Stomach smooth muscle (tissue), 2 donors: ENCODE results near the gene MRPL39.

ENCODE experiments used
- H3K27ac ChIP-seq: one replicate; pipeline ENCODE4 v1.7.0; 2013; ENCODE audit warnings: mild to moderate bottlenecking, low read length, inconsistent platforms
- H3K27me3 ChIP-seq, 2 donors: one replicate each; pipeline ENCODE4 v1.7.0; 2013; ENCODE audit warnings: low read length in 2 of 2; ENCODE audit not compliant: insufficient read depth in 2 of 2, control insufficient read depth in 1 of 2
- H3K36me3 ChIP-seq, 2 donors: one replicate each; pipeline ENCODE4 v1.7.0; 2013; ENCODE audit warnings: low read length in 2 of 2; ENCODE audit not compliant: control insufficient read depth in 2 of 2, insufficient read depth in 2 of 2
- H3K4me1 ChIP-seq: one replicate; pipeline ENCODE4 v1.7.0; 2013; ENCODE audit warnings: low read length; ENCODE audit not compliant: control insufficient read depth, insufficient read depth
- H3K4me3 ChIP-seq, 2 donors: one replicate each; pipeline ENCODE4 v1.7.0; 2013; ENCODE audit warnings: low read length in 2 of 2
- H3K9ac ChIP-seq, 2 donors: one replicate each; pipeline ENCODE4 v1.7.0; 2013; ENCODE audit warnings: low read length in 2 of 2, mild to moderate bottlenecking in 1 of 2
- H3K9me3 ChIP-seq, 2 donors: one replicate each; pipeline ENCODE4 v1.7.0; 2013; ENCODE audit warnings: low read length in 2 of 2; ENCODE audit not compliant: control insufficient read depth in 2 of 2
- donor health status: healthy.
- donor health status: Pancreatic carcinoma.

MRPL39 gene

DNA sequence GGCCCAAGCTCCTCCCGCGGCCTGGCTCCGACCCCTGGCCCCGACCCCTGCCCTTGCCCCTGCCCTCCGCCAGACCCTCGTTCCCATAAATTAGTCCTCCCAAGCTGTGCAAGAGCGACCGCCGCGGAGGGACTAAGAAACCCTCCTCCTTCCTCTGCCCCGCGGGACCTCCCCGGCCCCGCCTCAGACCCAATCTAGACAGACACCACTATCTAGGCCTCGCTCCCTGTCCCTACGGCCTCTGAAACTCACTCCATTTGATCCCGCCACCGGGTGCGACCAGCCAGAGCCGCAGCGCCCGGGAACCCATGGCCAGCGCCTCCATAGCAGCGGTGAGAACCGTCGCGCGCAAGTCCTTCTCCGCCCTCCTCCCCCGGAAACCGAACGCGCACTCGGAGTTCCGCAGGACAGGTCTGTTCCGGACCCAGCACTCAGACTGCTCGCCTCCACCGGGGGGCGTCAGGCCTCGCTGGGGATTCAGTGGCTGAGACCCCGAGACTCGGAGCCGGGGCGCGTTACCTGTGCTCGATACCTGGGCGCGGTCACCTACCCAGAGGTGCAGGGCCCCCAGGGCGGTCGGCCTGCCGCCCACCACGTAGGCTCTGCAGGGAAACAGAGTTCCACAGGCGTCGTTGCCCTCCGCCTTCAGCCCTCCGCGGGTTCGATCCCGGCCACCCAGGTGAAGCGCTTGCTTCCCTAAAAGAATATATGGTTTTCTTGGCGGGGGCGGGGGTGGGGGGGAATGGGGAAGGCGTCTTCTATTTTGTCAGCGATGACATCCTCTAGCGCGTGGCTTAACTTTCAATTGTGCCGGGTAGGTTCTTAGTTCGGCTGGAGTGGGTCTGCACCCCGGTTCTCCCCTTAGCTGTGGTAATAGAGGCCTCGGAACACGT, at the start of gene MRPL39:
Gene MRPL39, minus strand, starts transcription at position 331 of the 893 bp plus-strand sequence. Its CDS starts 6 bp downstream, at position 325.
- Histone ChIP-seq H3K9me3 (no peaks in the 10 kb centered on the region), H3K27me3 (no peaks in the 10 kb centered on the region), H3K4me1 (peaks cover 16% of the 10 kb centered on the region), H3K4me3 (peak within 1 kb of the TSS; percentile 75 to 91), H3K36me3 (peaks cover 9 to 14% of the 10 kb centered on the region in 2 donors), H3K9ac (peak within 1 kb of the TSS; percentile 78 to 81), H3K27ac (peak within 1 kb of the TSS; percentile 61)

DNA sequence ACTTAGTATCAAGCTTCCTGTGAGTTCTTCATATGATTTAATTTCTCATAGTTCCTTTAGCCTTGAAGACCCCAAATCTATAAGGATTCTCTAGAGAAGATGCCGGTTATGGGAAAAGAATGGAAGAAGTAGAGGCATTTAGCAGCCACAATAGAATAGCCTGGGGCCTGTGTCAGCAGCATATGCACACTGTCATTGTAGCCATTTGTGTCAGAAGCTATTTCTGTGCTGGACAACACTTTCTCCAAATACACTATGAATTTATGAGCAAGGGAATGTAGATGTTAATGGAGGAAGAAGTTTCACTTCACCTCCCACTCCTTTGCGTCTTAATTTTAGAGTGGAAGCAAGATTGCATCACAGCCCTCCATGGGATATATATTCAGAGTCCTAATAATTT, 49.1 kb upstream of the MRPL39 start:
- Histone ChIP-seq H3K9me3 (no peaks in the 10 kb centered on the region), H3K27ac (no peak overlapping the region), H3K9ac (no peak overlapping the region), H3K36me3 (no peaks in the 10 kb centered on the region), H3K27me3 (no peaks in the 10 kb centered on the region), H3K4me1 (no peaks in the 10 kb centered on the region), H3K4me3 (no peak overlapping the region)

DNA sequence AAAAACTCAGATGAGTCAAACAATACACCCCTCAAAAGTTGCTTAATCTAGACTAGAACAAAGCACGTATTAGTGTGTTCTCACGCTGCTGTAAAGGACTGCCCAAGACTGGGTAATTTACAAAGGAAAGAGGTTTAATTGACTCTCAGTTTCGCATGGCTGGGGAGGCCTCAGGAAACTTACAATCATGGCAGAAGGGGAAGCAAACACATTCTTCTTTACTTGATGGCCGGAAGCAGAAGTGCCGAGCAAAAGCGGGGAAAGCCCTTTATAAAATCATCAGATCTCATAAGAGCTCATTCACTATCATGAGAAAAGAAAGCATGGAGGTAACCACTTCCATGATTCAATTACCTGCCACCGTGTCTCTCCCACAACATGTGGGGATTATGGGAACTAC, 41.9 kb upstream of the MRPL39 start:
- Histone ChIP-seq H3K9ac (no peak overlapping the region), H3K36me3 (peaks cover 0 to 2% of the 10 kb centered on the region in 2 donors)

DNA sequence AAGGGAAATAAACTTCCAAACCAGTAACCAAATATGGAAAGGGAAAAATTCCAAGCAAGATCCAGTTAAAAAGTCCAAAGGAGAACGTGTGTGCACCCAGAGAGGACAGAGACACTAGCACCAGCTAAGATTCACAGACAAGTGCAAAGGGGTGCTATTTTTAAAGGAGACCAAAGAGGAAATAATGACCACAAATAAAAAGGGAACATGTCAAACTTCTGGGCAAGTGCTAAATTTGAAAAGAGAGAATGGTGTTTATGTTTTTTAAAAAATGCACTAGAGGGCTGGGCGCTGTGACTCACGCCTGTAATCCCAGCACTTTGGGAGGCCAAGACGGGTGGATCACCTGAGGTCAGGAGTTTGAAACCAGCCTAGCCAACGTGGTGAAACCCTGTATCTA, 40.4 kb upstream of the MRPL39 start:
- no peaks in the 10 kb centered on the region for H3K9me3 ChIP-seq
- no peak overlapping the region for H3K27ac ChIP-seq
- H3K4me3 ChIP-seq = no peak overlapping the region
- peaks cover 0 to 4% of the 10 kb centered on the region in 2 donors for H3K36me3 ChIP-seq
- no peak overlapping the region for H3K9ac ChIP-seq
- no peaks in the 10 kb centered on the region for H3K27me3 ChIP-seq
- H3K4me1 ChIP-seq = no peaks in the 10 kb centered on the region

More for the DNA sequence above, 41.9 kb upstream of the MRPL39 start:
- H3K27ac ChIP-seq = no peak overlapping the region
- no peaks in the 10 kb centered on the region for H3K27me3 ChIP-seq
- no peaks in the 10 kb centered on the region for H3K4me1 ChIP-seq
- H3K4me3 ChIP-seq = no peak overlapping the region
- no peaks in the 10 kb centered on the region for H3K9me3 ChIP-seq

DNA sequence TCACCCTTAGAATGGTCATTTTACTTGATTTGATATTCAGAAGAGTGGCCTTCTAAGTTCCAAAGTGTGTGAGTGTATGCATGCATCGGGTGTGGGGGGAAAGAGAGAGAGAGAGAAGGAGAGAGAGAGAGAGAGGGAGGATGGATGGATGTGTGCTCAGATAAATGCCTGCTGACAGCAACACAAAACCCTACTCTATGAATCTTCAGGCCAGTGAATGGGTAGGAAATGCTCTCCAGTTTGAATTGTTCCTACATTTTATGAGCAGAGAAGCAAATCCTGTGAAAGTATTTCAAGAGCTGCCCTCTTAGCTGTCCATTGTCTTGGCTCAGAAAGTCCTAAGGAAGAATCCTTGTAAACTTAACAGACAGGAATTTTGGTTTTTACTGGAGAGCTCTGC, 39.2 kb upstream of the MRPL39 start:
- H3K27ac ChIP-seq = no peak overlapping the region
- H3K9ac ChIP-seq = no peak overlapping the region
- no peaks in the 10 kb centered on the region for H3K9me3 ChIP-seq
- no peaks in the 10 kb centered on the region for H3K27me3 ChIP-seq
- no peaks in the 10 kb centered on the region for H3K4me1 ChIP-seq
- H3K4me3 ChIP-seq = no peak overlapping the region
- peaks cover 0 to 4% of the 10 kb centered on the region in 2 donors for H3K36me3 ChIP-seq

DNA sequence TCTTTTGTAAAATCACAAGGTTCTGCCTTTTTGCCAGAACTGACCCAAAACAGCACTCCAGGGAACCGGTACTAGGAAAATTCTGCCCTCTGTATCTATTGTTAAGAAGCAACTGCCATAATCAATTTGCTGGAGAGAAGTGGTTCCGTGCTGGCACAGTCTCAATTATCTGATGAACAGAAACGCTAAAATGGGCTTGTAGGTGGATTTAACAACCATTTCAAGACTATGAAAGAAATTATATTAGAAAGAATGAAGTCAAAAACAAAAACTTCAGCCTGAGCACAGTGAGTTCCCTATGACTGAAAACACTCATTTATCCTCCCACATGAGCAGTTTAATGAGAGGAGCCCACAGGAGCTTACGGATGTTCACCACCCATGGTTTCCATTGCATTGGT, 36.2 kb upstream of the MRPL39 start:
- Histone ChIP-seq H3K4me1 (peaks cover 4% of the 10 kb centered on the region), H3K27me3 (no peaks in the 10 kb centered on the region), H3K27ac (no peak overlapping the region), H3K9ac (no peak overlapping the region), H3K9me3 (no peaks in the 10 kb centered on the region), H3K4me3 (no peak overlapping the region), H3K36me3 (peaks cover 0 to 4% of the 10 kb centered on the region in 2 donors)

DNA sequence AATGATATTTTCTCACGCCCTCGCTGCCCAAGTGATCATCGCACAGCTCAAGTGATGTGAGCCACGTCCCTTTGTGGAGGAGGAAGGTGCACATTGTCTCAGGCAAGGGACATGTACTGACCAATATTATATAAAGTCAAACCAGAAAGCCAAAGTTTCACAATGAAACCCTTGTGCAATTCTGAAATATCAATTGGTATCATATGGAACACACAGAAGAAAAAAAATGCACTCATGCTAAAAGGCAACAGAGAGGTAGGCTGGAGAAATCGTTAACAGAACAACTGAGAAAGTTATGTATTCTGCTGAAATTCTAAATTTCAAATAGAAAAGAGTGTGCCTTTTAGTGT, 33.6 kb upstream of the MRPL39 start:
- H3K9ac ChIP-seq = peak overlapping the region in 1 of 2 donors; percentile 70
- H3K4me3 ChIP-seq = peak overlapping the region; percentile 85 to 86
- no peaks in the 10 kb centered on the region for H3K9me3 ChIP-seq
- peaks cover 0 to 4% of the 10 kb centered on the region in 2 donors for H3K36me3 ChIP-seq
- no peak overlapping the region for H3K27ac ChIP-seq
- no peaks in the 10 kb centered on the region for H3K27me3 ChIP-seq
- H3K4me1 ChIP-seq = peaks cover 11% of the 10 kb centered on the region

DNA sequence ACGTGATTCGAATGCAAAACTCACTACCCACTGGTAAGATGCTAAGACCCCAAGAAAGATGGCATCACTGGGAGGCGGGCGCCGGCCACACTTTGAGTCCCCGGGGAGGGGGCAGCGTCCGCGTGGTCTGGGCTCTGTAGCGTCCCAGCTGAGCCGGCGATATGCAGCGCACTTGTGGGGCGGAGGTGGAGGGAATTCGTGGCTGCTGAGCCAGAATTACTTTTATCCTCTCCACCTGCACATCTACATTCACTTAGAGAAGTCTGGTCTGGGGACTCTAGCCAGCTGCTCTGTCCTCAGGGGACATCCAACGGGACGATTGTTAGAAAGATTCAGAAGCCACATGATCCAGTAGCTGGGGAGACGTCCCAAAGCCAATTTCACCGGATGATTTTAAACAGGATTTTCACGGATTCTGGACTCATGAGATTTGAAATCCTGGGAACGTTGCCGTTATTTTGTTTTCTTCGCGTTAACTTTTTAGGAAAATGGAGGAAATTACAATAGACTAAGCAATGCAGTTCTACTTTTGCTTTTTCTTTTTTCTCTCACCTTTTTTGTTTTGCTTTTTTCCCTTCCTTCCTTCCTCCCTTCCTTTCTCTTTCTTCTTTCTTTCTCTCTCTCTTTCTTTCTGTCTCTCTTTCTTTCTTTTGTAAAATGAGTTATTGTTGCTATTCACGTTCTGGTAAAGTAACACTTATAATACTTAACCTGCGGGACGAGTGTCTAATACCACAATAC, 33.1 kb upstream of the MRPL39 start:
- peak overlapping the region; percentile 85 to 86 for H3K4me3 ChIP-seq
- H3K9me3 ChIP-seq = no peaks in the 10 kb centered on the region
- H3K27ac ChIP-seq = peak overlapping the region; percentile 73
- no peaks in the 10 kb centered on the region for H3K27me3 ChIP-seq
- peaks cover 0 to 4% of the 10 kb centered on the region in 2 donors for H3K36me3 ChIP-seq
- H3K4me1 ChIP-seq = peaks cover 11% of the 10 kb centered on the region
- H3K9ac ChIP-seq = peak overlapping the region; percentile 70 to 79

DNA sequence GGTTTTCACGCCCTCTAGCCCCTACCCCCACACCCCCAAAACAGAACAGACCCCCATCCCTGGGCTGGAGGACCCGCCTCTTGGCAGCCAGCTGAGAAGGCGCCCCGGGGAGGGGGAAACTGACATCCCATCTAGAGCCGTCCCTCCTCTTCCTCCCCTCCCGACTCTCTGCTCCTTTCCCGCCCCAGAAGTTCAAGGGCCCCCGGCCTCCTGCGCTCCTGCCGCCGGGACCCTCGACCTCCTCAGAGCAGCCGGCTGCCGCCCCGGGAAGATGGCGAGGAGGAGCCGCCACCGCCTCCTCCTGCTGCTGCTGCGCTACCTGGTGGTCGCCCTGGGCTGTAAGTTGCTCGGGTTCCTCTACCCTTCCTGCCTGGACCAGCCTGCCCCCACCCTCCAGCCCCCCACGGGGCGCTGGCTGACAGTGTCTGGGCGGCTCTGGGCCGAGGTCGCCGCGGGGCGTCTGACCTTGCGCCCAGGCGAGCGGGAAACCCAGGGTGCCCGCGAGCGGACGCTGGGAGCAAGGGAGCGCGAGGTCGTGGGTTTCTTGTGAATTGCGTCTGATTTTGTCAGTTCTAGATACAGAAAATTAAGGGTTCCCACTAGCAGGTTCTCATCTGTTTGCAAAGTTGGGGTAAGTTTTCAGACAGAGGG, 32.4 kb upstream of the MRPL39 start:
- peak overlapping the region; percentile 73 for H3K27ac ChIP-seq
- H3K9ac ChIP-seq = peak overlapping the region; percentile 70 to 79
- H3K4me1 ChIP-seq = peaks cover 11% of the 10 kb centered on the region
- peak overlapping the region; percentile 85 to 86 for H3K4me3 ChIP-seq
- H3K36me3 ChIP-seq = peaks cover 0 to 2% of the 10 kb centered on the region in 2 donors
- no peaks in the 10 kb centered on the region for H3K9me3 ChIP-seq
- H3K27me3 ChIP-seq = no peaks in the 10 kb centered on the region

DNA sequence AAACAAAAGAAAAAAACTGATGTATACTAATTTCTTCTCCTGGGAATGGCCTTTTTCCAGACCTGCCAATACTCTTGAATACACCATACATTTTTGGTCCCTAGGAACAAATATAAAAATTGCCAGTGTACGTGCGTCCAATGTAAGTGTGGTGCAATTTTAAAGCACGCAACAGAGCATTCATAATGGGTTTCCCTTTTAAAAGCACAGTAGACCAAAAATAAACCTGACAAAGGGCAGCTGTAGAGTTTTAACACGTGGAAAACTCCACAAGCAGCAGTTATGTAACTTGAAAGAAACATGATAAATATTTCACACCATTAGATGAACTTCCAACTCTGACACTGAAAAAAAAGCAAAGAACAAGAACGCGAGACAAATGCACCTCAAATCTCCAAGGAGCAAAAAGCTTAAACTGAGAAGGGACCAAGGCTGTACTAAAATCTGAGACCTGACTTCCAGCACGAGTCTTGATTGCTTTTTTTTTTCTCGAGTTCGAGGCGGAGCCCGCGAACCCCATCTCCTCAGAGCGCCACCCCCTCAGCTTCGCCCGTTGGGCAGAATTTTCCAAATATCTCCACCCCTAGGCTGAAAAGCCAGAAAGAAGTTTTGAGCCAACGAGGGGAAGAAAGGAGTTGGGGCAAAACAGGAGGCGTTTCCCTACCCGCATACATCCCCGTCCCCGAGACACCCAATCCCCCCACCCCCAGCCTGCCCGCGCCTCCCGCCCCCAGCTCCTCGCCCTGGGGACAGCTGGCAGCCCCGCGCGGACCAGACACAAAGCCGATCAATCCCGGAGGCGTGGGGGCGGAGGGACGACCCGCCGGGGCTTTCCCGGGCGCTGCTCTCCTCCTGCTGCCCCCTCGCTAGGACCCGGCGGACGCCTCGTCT, 31.6 kb upstream of the MRPL39 start, which contains the start of gene JAM2:
Gene JAM2, plus strand, starts transcription at position 599 of the 891 bp plus-strand sequence. CDS start 564 bp downstream, outside the sequence.
- Histone ChIP-seq H3K4me1 (peaks cover 11% of the 10 kb centered on the region), H3K4me3 (peak within 1 kb of the TSS; percentile 85 to 86), H3K36me3 (peaks cover 0 to 2% of the 10 kb centered on the region in 2 donors), H3K27me3 (no peaks in the 10 kb centered on the region), H3K9me3 (no peaks in the 10 kb centered on the region), H3K9ac (peak within 1 kb of the TSS; percentile 70 to 79), H3K27ac (peak within 1 kb of the TSS; percentile 73)
